Measurements from ENCODE around the gene HERC3. TPM values are rescaled to one million over a fixed set of nuclear protein-coding genes. Genes with fewer than 3 reads are reported as not detected.

Gene HERC3
- total RNA-seq, 1 donor from 2014 or later, result 8.5 TPM

GRCh38 chr4:88592600-88593448, 544 bp downstream of the HERC3 start:
- Histone ChIP-seq H3K4me1 (ENCODE audit: insufficient read depth, low read length) (peaks cover 4% of the 10 kb centered on the region), H3K4me3 (ENCODE audit: insufficient read depth, low read depth, low read length) (peak overlapping the region; percentile 79), H3K79me2 (ENCODE audit: insufficient read depth, low read length) (no peaks in the 10 kb centered on the region), H3K36me3 (ENCODE audit: insufficient read depth, low read length) (no peaks in the 10 kb centered on the region), H4K20me1 (ENCODE audit: insufficient read depth, low read length) (no peaks in the 10 kb centered on the region), H3K4me2 (ENCODE audit: low read length) (peak overlapping the region; percentile 97), H2AFZ (ENCODE audit: low read depth, low read length) (peak overlapping the region; percentile 96), H3K27me3 (ENCODE audit: insufficient read depth, low read length) (no peaks in the 10 kb centered on the region), H3K9me3 (ENCODE audit: insufficient read depth, low read depth, low read length) (no peaks in the 10 kb centered on the region), H3K27ac (ENCODE audit: low read depth, low read length) (peak overlapping the region; percentile 78), H3K9ac (ENCODE audit: low read length) (peak overlapping the region; percentile 93)
- peak overlapping the region; percentile 97 for H3K4me3 Mint-ChIP-seq (ENCODE audit: unreplicated experiment)
- peaks cover 2% of the 10 kb centered on the region for H3K36me3 Mint-ChIP-seq (ENCODE audit: low read depth, unreplicated experiment)
- DNase-seq (ENCODE audit: low read depth) (peak; percentile 70), FAIRE-seq (no peak)
- no peaks in the 10 kb centered on the region for H3K4me1 Mint-ChIP-seq (ENCODE audit: low read depth, unreplicated experiment)
- peaks cover 6% of the 10 kb centered on the region for H3K27me3 Mint-ChIP-seq (ENCODE audit: low read depth, unreplicated experiment)
- TF ChIP-seq EZH2 (IDR thresholded peaks at IDR 0.05; ENCODE audit: insufficient read depth, low read length), result no peak
- no peak for TF ChIP-seq CTCF (IDR thresholded peaks at IDR 0.05; ENCODE audit: insufficient read depth, low read depth, low read length)
- no peak overlapping the region for H3K27ac Mint-ChIP-seq (ENCODE audit: unreplicated experiment)
- H3K9me3 Mint-ChIP-seq (ENCODE audit: unreplicated experiment), result no peaks in the 10 kb centered on the region

DNA sequence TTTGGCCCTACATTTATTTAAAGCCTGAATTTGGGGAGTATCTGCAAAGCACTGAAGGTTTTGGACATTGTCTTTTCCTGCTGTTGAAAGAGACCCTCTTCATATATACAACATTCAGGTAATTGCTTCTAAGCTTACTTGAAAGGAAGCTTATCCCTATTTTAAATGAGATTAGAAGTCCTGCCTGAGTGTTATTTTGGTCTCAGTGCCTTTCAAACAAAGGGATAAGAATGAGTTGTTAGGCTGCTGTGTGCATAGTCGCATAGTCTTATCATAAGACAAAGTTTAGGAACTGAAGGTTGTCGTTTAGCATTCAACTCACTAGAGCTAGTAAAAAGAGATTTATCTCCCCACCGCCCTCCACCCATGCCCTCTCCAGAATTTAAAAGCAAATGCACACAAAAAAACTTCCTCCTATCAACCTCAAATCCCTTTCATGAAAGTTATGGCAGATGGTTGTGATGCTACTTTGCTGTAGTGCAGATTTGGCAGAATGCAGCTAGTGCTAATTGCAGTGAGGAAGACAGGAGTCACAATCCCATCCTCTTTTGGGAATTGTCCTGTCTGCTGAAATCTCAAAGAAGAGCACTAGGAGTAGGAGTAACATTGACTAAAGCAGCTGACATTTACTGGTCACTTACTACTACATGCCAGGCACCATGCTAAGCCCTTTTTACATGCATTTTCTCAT, 5.8 kb downstream of the HERC3 start:
- Mint-ChIP-seq H3K9me3 (ENCODE audit: unreplicated experiment) (no peaks in the 10 kb centered on the region), H3K36me3 (ENCODE audit: low read depth, unreplicated experiment) (peaks cover 2% of the 10 kb centered on the region), H3K27me3 (ENCODE audit: low read depth, unreplicated experiment) (no peaks in the 10 kb centered on the region), H3K4me1 (ENCODE audit: low read depth, unreplicated experiment) (peaks cover 13% of the 10 kb centered on the region), H3K27ac (ENCODE audit: unreplicated experiment) (no peak overlapping the region), H3K4me3 (ENCODE audit: unreplicated experiment) (no peak overlapping the region)
- Histone ChIP-seq H2AFZ (ENCODE audit: low read depth, low read length) (no peak overlapping the region), H4K20me1 (ENCODE audit: insufficient read depth, low read length) (no peaks in the 10 kb centered on the region), H3K27ac (ENCODE audit: low read depth, low read length) (no peak overlapping the region), H3K4me2 (ENCODE audit: low read length) (no peak overlapping the region), H3K4me3 (ENCODE audit: insufficient read depth, low read depth, low read length) (no peak overlapping the region), H3K9ac (ENCODE audit: low read length) (no peak overlapping the region), H3K27me3 (ENCODE audit: insufficient read depth, low read length) (no peaks in the 10 kb centered on the region), H3K4me1 (ENCODE audit: insufficient read depth, low read length) (peaks cover 28% of the 10 kb centered on the region), H3K79me2 (ENCODE audit: insufficient read depth, low read length) (no peaks in the 10 kb centered on the region), H3K9me3 (ENCODE audit: insufficient read depth, low read depth, low read length) (no peaks in the 10 kb centered on the region), H3K36me3 (ENCODE audit: insufficient read depth, low read length) (no peaks in the 10 kb centered on the region)
- DNase-seq (ENCODE audit: low read depth) (no peak), FAIRE-seq (peak; percentile 73)
- TF ChIP-seq EZH2 (IDR thresholded peaks at IDR 0.05; ENCODE audit: insufficient read depth, low read length) (no peak), CTCF (IDR thresholded peaks at IDR 0.05; ENCODE audit: insufficient read depth, low read depth, low read length) (no peak)
